PFSK-1 (cell line): ENCODE results near the gene RPL37.

Experiments used
- FOXP2 ChIP-seq: optimal IDR thresholded peaks from 2 replicates; pipeline ENCODE3; 2011; ENCODE audit warnings: borderline replicate concordance, control low read depth, inconsistent platforms; ENCODE audit not compliant: insufficient read depth; ENCODE audit errors: extremely low read length, extremely low read depth
- POLR2AphosphoS5 ChIP-seq: IDR thresholded peaks from 2 replicates; pipeline ENCODE4 v1.6.1; 2012; ENCODE audit warnings: low read depth, mild to moderate bottlenecking, control low read depth, low read length, moderate library complexity
- REST ChIP-seq, 2 experiments: IDR thresholded peaks; 2 replicates each; pipeline versions ENCODE4 v1.6.1 to v1.8.0; 2011 to 2012; ENCODE audit warnings: low read depth in 2 of 2, low read length in 2 of 2, control low read depth in 1 of 2, inconsistent platforms in 1 of 2, mild to moderate bottlenecking in 1 of 2, moderate library complexity in 1 of 2; ENCODE audit not compliant: insufficient read depth in 1 of 2
- SIN3A ChIP-seq: IDR thresholded peaks from 2 replicates; pipeline ENCODE4 v1.6.1; 2012; ENCODE audit warnings: mild to moderate bottlenecking, low read length, moderate library complexity, borderline replicate concordance; ENCODE audit not compliant: insufficient read depth
- TAF1 ChIP-seq: IDR thresholded peaks from 2 replicates; pipeline ENCODE4 v1.6.1; 2012; ENCODE audit warnings: low read length, control low read depth, borderline replicate concordance; ENCODE audit not compliant: insufficient read depth

The RPL37 gene

GRCh38 chr5:40780199-40780598, 54.8 kb downstream of the RPL37 start:
- no peak for TF ChIP-seq REST (IDR thresholded peaks at IDR 0.05; ENCODE audit: insufficient read depth in 1 of 2, low read depth in 2 of 2, low read length in 2 of 2)
- no peak for TF ChIP-seq FOXP2
- TF ChIP-seq SIN3A: no peak
- no peak for TF ChIP-seq TAF1

- no peak for TF ChIP-seq TAF1
Observed at GRCh38 chr5:40779561-40779960, 55.5 kb downstream of the RPL37 start.

GRCh38 chr5:40778133-40778532, 56.9 kb downstream of the RPL37 start:
- TF ChIP-seq POLR2AphosphoS5: no peak
- no peak for TF ChIP-seq FOXP2
- TF ChIP-seq SIN3A: no peak
- no peak for TF ChIP-seq TAF1
- TF ChIP-seq REST (IDR thresholded peaks at IDR 0.05; ENCODE audit: insufficient read depth in 1 of 2, low read depth in 2 of 2, low read length in 2 of 2): no peak

GRCh38 chr5:40776658-40776977, 58.4 kb downstream of the RPL37 start:
- TF ChIP-seq TAF1: no peak
- TF ChIP-seq POLR2AphosphoS5: no peak
- TF ChIP-seq REST (IDR thresholded peaks at IDR 0.05; ENCODE audit: insufficient read depth in 1 of 2, low read depth in 2 of 2, low read length in 2 of 2): no peak
- TF ChIP-seq FOXP2: no peak
- no peak for TF ChIP-seq SIN3A

GRCh38 chr5:40775846-40776657, 59.0 kb downstream of the RPL37 start:
- TF ChIP-seq POLR2AphosphoS5 (no peak), REST (IDR thresholded peaks at IDR 0.05; ENCODE audit: insufficient read depth in 1 of 2, low read depth in 2 of 2, low read length in 2 of 2) (no peak), FOXP2 (no peak), SIN3A (no peak), TAF1 (no peak)
